MV-4-11 (cell line): Measurements from ENCODE around the gene PPP1R7.
"Not testable (repeated sequence)": the region's sequence is repeated elsewhere in the genome, so short reads cannot be mapped to it uniquely, and the experiment has no call there.

Experiments
- DNase-seq: peaks from one replicate; lab custom pipeline; 2025; lab: John Stamatoyannopoulos, UW

PPP1R7 gene, protein sequence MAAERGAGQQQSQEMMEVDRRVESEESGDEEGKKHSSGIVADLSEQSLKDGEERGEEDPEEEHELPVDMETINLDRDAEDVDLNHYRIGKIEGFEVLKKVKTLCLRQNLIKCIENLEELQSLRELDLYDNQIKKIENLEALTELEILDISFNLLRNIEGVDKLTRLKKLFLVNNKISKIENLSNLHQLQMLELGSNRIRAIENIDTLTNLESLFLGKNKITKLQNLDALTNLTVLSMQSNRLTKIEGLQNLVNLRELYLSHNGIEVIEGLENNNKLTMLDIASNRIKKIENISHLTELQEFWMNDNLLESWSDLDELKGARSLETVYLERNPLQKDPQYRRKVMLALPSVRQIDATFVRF

DNA sequence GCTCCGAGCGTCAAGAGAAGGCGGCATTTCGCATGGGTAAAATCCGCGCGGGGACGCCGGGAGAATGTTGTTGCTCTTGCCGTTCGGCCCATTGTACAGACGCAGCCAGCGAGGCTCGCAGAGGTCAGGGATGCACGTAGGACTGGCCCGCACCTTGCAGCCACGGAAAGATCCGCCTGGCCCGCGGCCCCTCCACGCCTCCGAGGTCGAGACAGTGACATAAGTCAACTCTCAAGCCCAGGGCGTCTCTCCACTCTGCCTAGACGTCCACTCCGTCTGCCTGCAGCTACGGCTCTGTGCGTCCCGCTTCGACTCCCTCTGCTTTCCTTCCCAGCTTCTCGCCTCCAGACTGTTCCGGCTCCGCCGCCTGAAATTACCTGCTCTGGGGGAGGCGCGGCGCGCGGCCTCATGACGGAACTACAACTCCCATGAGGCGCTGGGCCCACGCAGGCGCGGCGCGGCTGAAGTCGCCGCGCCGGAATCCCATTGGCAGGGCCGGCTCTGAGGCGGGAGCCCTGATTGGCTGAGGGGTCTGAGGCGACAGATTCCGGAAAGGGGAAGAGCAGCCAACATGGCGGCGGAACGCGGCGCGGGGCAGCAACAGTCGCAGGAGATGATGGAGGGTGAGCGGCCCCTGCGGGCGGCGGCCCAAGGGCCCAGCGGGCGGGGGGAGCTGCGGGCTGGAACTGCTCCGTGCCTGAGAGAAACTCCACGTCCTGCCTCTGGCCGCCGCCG, at the start of gene PPP1R7:
PPP1R7 (plus strand) TSS at position 543 of the 735 bp plus-strand sequence; CDS start at position 572, 29 bp downstream.
- peak; percentile 94 for DNase-seq

DNA sequence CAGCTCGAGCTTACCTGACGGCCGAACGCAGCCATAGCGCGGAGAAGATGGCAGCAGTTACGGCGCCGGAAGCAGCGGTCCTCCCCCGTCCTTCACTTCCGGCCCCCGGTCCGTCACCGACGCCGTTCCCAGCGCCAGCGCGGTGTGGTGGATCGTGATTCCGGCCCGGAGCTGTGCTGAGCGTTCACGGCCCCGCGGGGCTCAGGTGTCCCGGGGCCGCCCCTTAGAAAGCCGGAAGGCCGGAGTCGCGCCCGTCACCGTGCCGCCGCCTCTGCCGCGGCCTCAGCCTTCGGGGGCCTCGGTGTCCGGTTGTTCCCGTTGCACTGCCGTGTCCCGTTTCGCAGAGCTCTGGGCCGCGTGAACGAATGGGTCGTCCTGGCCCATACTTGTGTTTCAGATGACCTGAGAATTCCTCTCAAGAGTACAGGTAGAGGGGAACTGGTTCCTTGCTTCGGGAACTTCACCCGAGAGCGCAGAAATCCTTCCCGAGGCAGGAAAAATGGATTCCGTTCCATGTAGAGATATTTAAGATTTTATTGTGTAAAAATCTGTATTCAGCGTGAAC, 47.9 kb upstream of the PPP1R7 start, which contains the start of gene MTERF4:
MTERF4 (minus strand) TSS at position 49 of the 565 bp plus-strand sequence; CDS start at position 35, 14 bp downstream.
- peak; percentile 63 for DNase-seq

DNA sequence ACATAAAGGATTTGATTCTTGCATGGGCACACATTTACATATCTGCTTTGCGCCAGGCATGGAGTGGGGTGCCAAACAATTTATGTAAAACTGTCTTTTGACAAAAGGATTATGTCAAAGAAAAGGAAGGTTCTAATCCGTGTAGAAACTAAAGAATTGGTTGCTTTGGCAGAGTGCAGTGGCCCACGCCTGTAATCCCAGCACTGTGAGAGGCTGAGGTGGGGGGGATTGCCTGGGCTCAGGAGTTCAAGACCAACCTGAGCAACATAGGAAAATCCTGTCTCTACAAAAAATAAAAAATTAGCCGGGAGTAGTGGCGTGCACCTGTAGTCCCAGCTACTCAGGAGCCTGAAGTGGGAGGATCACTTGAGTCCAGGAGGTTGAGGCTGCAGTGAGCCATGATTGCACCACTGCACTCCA, 47.1 kb upstream of the PPP1R7 start:
- DNase-seq: no peak

DNA sequence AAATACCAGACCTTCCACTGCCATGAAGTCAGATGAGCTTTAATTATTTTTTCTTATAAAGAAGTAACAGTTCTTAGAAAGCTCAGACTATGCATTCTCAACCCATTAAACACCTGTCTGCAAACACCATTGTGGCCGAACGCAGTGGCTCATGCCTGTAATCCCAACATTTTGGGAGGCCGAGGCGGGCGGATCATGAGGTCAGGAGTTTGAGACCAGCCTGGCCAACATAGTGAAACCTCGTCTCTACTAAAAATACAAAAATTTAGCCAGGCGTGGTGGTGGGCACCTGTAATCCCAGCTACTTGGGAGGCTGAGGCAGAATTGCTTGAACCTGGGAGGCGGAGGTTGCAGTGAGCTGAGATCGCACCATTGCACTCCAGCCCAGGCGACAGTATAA, 45.7 kb upstream of the PPP1R7 start:
- DNase-seq: not testable (repeated sequence)

DNA sequence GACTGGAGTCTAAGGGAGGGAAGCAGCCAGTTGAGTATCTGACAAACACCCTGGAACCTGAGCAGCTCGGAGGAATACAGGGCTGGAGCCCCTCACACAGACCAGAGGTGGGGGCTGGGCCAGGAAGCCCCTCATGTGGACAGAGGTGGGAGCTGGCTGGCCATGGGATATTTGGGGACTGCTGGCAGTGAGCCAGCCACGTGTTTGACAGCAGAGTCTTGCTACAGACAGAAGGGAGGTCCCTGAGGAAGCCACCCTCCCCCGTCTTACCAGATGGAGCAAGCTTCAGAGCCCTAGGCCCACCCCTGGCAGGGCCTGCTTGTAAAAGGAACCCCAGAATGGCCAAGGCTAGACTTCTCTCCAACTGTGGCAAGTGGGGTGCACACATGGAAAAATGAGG, 44.6 kb upstream of the PPP1R7 start:
- DNase-seq: no peak

DNA sequence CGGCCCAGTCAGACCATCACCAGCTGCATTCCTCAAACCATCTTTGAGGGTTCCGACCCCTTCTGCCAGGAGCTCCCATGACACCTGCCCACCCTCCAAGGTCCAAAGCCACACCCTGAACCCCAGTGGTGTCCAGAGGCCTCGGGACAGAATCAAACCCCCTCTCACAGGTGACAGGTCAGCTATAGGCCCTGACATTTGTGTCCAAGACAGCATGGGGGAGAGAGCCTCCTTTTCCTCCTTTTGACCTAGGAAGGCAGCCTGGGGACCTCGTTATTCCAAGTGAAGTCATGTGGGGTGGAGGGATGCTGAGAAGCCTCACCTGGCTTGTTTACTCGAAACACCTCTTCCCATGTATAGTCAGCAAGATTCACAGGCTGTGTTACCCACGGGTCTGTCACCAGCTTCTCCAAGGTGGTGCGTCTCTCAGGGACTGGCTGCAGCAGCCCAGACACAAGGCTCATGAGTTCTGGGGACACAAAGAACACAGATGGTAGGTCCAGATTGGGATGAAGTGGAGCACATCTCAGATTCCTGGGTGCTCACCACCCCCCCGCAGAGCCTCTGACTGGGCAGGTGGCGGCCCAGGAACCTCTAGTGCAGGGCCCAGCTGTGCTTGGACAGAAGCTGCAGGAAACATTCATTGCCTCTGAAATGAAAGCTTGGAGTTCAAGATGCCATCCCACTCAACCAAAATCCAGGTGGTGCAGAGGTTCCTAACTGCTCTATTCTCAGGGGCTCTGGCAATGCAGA, 43.1 kb upstream of the PPP1R7 start:
- DNase-seq: no peak

DNA sequence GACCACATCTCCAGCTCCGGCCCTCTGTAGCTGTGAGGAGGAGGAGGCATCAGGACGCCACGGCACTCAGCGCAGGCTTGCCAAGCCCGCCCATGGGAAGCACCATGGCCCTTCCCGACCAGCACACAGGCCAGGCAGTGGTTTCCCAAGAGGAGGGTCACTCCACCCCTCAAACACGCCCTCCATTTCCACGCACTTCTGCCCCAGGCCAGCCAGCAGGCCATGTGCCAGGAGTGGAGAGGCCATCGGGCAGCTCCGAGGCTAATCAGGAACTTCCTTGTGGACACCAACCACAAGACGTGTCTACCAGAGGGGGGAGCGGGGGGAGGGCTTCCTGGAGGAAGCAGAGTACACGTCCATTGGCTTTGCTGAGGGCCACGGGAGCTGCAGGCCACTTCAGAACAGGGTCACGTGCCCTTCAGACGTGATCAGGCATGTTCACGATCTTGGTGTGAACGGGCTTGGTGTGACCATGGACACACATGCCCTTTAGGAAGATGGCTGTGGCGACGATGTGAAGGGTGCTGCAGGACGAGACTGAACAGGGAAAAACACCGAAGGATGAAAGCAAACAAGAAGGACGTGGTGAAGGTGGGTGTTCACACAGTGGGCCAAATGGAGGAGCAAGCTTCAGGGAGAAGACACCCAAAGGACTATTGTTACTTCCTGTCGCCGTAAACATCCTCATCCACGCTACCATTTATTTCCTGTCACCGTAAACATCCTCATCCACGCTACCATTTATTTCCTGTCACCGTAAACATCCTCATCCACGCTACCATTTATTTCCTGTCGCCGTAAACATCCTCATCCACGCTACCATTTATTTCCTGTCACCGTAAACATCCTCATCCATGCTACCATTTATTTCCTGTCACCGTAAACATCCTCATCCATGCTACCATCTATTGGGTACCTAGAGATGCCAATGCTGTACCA, 41.7 kb upstream of the PPP1R7 start:
- no peak for DNase-seq

DNA sequence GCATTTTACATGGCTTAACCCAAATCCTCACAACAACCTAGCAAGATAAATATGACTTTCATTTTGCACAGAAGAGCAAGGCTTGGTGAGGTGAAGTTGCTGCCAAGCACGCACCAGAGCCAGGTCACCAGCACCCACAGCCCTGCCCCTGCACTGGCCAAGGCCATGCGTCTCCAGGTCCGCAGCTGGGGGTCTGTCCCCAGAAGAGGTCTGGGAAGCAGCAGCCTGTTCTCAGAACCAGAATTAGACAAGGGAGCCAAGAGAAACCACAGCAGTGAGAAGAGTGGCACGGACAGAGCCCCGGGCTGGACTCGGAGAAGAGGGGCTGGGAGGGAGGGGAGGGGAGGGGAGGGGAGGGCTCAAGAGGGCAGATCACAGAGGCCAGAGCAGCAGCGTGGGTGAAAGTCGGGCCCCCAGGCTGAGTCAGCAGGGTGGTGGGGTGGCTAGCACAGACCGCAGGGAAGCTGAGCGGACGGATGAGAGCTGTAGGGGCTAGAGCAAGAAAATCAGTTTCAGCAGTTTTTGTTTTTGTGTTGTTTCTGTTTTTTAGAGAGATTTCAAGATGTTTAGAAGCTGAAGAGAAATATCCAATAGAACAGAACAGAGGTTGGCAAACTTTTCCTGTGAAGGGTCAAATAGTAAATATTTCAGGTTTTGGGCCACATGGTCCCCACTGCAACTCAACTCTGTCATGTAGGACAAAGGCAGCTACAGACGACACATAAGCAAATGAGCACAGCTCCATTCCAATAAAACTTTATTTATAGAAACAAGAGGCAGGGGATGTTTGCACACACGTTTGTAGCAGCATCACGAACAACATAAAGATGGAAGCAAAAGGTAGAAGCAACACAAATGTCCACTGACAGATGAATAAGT, 40.8 kb upstream of the PPP1R7 start:
- DNase-seq: no peak

DNA sequence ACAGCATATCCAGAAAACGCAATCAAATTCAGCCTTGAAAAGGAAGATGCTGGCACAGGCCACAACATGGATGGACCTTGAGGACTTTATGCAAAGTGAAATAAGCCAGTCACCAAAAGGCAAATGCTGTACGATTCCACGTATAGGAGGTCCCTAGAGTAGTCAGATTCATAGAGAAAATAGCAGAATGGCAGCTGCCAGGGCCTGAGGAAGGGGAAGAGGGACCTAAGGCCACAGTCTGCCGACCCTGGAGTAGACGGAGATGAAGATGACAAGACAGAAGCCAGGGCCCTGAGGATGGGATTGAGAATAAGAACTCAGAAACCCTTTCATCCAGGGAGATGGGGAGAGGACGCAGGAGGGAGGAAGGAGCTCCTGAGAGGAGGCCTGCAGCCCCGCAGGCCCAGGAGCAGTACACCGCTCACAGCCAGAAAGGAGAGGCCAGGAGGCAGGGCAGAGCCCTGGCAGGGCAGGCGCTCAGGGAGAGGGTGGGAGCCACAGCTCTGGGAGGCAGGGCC, 40.1 kb upstream of the PPP1R7 start:
- DNase-seq: no peak

DNA sequence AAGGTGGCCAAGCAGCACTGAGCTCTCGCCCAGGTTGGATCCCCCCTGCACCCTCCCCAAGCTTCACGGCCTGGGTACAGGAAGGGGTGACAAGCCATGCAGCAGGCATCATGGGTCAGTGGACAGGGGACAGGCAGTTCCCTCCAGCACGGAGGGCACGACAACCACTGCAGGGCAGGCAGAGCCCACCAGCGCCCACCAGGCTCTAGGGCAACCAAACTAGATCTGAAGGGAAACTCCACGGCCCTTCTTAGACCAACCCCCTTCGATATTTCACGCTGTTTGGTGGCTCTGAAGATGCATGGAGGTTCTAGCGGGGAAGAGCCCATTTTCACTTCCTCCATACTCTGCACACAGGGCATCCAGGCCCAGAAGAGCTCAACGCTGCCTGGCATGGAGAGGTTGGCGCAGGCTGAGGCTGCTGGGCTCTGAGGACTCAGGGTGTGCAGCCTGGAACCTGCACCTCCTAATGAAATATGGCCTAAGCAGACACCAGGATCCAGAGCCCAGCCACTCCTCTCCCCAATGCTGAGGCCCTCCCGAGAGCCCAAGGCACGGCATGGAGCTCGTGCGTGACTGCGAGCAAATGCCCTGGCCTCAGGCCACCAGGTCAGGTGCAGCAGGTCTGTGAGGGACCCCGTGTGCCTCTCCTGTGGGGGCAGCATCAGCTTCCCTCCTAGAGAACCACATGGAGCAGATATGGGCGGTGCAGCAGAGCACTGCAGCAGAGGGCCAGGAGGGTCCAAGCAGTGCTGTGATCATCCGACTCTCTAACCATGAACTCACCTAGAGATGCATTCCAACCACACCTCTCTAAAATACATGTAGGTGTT, 39.4 kb upstream of the PPP1R7 start:
- peak; percentile 70 for DNase-seq

DNA sequence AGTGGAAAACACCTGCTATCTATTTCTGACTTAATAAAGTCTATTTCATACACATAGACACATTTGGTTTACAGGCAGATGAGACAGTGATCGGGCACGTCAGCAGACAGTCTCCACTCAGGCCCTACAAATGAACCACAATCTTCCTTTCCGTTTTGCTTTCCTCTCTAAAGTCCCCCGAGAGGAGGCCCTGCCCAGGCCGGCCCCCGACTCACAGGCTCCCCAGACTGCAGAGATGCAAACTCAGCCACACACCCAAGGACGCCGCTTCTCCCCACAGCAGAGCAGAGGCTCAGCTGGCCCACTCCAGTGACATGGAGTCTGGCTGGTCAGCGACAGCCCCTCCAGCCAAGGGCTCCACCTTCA, 38.8 kb upstream of the PPP1R7 start:
- no peak for DNase-seq

DNA sequence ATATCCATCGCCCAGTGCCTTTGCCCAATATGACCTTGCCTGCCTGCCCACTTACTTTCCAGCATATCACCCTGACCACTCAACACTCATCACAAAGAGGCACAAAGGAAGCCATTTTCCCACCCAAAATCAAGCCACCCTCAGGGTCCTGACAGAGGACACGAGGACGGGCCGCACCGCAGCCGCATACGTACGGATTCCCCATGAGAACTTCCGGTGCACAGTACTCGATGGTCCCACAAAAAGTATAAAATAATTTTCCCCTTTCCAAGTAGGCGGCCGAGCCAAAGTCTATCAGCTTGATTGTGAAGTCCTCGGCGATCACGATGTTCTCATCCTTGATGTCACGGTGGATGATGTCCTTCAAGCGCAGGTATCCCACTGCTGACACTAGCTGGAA, 38.2 kb upstream of the PPP1R7 start:
- DNase-seq: no peak

DNA sequence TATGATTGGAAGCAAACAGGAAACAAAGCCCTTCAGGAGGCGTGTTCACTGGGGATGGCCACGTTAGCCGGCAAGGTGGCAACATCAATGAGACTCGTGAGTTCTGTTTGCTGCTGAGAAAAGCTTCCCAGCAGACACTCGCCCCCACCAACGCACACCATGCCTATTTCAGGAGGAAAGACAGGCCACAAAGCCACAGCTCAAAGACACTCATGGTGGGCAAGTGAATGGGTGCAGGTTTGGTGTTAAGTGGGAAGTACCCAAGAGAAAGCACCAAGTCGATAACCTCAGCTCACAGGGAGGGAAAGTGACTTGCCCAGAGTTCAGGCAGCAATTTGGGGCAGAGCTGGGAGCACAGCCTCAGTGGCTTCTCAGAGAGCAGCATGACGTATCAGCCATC, 37.7 kb upstream of the PPP1R7 start:
- peak; percentile 55 for DNase-seq

DNA sequence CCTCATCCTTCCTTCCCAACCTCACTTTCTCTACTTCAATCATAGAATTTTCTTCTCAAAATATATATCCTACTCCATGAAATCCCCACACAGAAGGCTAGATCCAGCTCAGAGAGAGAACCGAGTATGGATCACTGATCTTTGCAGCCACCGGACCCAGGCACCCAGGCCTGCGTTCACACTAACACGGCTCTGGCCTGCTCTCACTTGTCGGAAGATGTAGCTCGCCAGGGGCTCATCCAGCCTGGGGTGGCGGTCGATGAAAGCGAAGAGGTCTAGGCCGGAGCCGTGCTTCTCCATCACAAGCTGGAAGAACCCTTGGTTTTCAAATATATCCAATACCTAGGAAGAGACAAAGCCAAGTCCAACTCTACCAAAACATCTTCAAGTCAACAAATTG, 35.4 kb upstream of the PPP1R7 start:
- DNase-seq: no peak

DNA sequence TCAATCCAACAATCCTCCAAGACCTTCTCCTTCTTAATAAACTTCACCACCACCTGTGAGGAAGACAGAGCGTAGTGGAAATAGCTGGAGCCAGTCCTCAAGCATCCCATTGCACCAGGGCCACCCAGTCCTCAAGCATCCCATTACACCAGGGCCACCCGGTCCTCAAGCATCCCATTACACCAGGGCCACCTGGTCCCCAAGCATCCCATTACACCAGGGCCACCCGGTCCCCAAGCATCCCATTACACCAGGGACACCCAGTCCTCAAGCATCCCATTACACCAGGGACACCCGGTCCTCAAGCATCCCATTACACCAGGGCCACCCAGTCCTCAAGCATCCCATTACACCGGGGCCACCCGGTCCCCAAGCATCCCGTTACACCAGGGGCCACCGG, 34.9 kb upstream of the PPP1R7 start:
- no peak for DNase-seq

DNA sequence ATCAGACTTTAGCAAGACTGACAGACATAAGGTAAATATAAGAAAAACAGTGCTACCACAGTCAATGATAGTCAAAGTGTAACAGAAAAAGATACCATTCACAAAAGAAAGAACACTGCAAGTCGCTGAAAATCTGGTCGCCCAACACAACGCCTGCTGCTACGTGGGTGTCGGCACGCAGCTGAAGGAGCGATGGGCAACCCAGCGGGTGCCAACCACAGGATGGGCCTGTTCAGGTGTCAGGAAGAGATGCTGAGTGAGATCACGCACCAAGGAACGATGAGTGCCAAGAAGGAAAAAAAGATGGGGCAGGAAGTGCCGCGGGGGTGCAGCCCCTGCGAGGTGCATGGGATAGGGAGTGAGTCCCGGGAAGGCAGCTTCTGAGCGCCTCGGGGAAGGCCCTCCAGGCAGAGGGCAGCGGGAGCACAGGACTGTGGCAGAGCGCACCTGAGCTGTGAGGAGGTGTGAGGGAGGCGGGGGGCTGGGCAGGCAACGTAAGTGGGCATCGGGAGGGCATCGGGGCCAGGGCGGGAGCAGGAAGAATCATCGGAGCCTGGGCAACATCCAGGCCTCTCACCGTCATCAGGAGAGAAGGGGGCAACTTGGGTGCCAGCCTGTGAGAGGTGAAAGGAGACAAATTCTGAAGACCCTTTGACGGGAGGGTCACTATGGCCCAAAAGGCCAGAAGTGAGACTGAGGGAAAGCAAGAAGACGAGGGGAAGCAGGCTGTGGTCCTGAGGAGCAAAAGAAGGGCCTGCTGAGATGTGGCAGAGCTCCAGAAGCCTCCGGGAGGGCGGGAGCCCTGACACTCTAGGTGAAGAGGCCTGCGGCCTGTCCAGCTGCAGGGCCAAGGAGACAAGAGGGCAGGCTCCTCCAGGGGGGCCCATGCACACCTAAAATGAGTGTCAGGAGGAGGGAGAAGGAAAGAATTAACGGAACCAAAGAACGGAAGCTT, 33.4 kb upstream of the PPP1R7 start:
- DNase-seq: no peak

DNA sequence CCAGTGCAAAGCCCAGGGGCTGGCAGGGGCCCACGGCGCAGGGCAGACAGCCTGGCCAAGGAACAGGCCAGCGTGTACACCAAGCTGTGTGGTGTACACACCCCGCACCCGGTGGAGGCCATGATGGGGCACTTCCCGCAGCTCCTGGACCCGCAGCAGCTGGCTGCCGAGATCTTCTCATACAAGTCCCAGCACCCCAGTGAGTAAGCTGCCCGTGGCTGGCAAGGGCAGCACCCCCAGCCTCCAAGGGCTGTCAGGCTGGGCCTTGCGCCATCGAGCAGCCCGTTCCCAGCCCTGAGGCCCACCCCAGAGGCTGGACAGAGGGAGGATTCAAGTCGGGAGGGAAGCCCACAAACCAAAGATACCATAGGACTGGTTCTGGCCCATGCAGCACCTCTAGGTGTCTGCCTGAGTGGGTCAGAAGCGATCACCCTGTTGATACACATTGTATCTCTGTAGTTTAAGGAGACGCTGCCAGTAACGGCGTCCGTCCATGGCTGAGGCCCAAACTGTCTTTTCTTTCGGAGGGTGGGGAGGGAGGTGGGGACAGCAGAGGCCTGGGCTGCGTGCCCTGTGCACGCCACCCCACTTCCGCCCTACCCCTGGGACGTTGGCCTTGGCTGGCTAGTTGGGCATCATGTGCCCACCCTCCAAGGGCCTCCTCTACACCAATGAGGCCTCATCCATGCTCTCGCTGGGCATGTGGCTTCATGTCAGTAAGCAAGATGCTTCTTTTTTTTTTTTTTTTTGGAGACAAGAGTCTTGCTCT, 31.3 kb upstream of the PPP1R7 start:
- DNase-seq: no peak
